Calu3 (cell line): ENCODE data around the gene NCKAP1. TPM values are rescaled to one million over a fixed set of nuclear protein-coding genes. Genes with fewer than 3 reads are reported as not detected.

ENCODE experiments used
- BruUV-seq: library from RNA; stranded (reverse); fragments of 400-500 nt; replicated peaks from 2 replicates; lab custom pipeline; 2021; lab: Mats Ljungman, UMichigan
- CTCF ChIA-PET: fragments of 300-600 bp; sonication (Branson Sonifier 250); formaldehyde crosslinking; loops from one replicate; lab custom pipeline; 2022; ENCODE audit warnings: antibody characterized with exemption; lab: Charles Lee
- DNase-seq: peaks from one replicate; pipeline ENCODE4 v3.0.0; 2022
- H3K27ac Mint-ChIP-seq: one replicate; pipeline ENCODE4 v1.8.0; 2022; ENCODE audit warnings: mixed read lengths; ENCODE audit not compliant: unreplicated experiment
- H3K27me3 Mint-ChIP-seq: one replicate; pipeline ENCODE4 v1.8.0; 2022; ENCODE audit warnings: mixed read lengths; ENCODE audit not compliant: unreplicated experiment
- H3K36me3 Mint-ChIP-seq: one replicate; pipeline ENCODE4 v1.8.0; 2022; ENCODE audit warnings: mild to moderate bottlenecking, moderate library complexity, mixed read lengths; ENCODE audit not compliant: insufficient read depth, unreplicated experiment
- H3K4me1 Mint-ChIP-seq: one replicate; pipeline ENCODE4 v1.8.0; 2022; ENCODE audit warnings: mild to moderate bottlenecking, low read depth, mixed read lengths; ENCODE audit not compliant: unreplicated experiment
- H3K4me3 Mint-ChIP-seq: one replicate; pipeline ENCODE4 v1.8.0; 2022; ENCODE audit warnings: mild to moderate bottlenecking, low read depth, moderate library complexity, mixed read lengths; ENCODE audit not compliant: unreplicated experiment
- H3K9me3 Mint-ChIP-seq: one replicate; pipeline ENCODE4 v1.8.0; 2022; ENCODE audit warnings: low read depth, mixed read lengths; ENCODE audit not compliant: unreplicated experiment
- CTCF ChIP-seq: fragments of 200-600 bp; IDR thresholded peaks from one replicate; pipeline ENCODE4 v1.8.0; 2022; ENCODE audit warnings: antibody characterized with exemption; ENCODE audit not compliant: unreplicated experiment
- intact Hi-C: fragments of 100-400 bp; cut with micrococcal nuclease; formaldehyde crosslinking; loops from one replicate; pipeline ENCODE4 v1.10.0; 2022; ENCODE audit not compliant: unreplicated experiment
- total RNA-seq: library from RNA; stranded (reverse); gene quantifications from 2 replicates; pipeline ENCODE4 v1.2.3, GENCODE V29; 2022

Gene NCKAP1
- total RNA-seq, 1 experiment from 2014 or later: 157 TPM

GRCh38 chr2:182898718-182899117, 139.5 kb downstream of the NCKAP1 start:
- no peak overlapping the region for H3K27ac Mint-ChIP-seq
- CTCF ChIA-PET: no interaction called here
- no peaks in the 10 kb centered on the region for H3K4me1 Mint-ChIP-seq
- intact Hi-C loops: no loop called here
- DNase-seq: no peak
- no peak for TF ChIP-seq CTCF
- H3K4me3 Mint-ChIP-seq: no peak overlapping the region
- no TSS peak for BruUV-seq
- H3K9me3 Mint-ChIP-seq: no peaks in the 10 kb centered on the region
- H3K36me3 Mint-ChIP-seq: no peaks in the 10 kb centered on the region
- H3K27me3 Mint-ChIP-seq: no peaks in the 10 kb centered on the region

DNA sequence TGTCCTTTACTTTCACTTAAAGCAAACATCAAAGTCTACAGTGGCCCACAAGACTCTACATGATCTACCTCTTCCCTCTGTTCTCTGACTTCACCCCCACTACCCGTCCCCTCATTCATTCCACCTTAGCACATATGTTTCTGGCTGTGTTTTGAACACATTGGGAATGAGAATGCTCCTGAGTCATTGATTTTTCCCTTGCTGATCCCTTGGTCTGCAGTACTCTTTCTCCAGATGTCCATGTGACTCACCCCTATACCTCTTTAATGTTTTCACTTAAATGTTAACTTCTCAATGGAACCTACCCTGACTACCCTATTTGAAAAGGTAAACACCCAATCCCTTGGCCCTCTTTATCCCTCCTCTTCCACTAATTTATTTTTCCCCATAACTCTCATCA, 141.1 kb downstream of the NCKAP1 start:
- no peak overlapping the region for H3K27ac Mint-ChIP-seq
- H3K9me3 Mint-ChIP-seq: no peaks in the 10 kb centered on the region
- no peaks in the 10 kb centered on the region for H3K36me3 Mint-ChIP-seq
- CTCF ChIA-PET: no interaction called here
- no peaks in the 10 kb centered on the region for H3K4me1 Mint-ChIP-seq
- no peak for TF ChIP-seq CTCF
- BruUV-seq: no TSS peak
- H3K4me3 Mint-ChIP-seq: no peak overlapping the region
- DNase-seq: no peak
- intact Hi-C loops: no loop called here
- H3K27me3 Mint-ChIP-seq: no peaks in the 10 kb centered on the region

DNA sequence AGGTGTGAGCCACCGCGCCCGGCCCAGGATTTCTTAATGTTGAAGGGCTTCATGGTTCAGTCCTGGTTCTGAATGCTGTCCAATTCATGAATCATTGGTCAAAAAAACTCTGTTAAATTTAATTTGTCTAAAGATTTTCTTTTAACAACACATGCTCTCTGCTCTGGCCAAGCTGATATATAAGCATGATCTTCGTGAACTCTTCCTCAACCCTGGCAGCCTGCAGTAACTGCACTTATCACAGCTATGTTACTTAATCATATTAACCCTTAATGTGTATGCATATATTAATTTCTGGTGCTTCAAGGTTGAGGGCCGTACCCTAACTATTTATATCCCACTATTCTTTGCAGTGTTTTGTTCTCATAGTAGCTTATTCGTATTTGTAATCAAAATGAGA, 142.5 kb downstream of the NCKAP1 start:
- TF ChIP-seq CTCF: no peak
- Mint-ChIP-seq H3K27ac (no peak overlapping the region), H3K4me1 (no peaks in the 10 kb centered on the region), H3K36me3 (no peaks in the 10 kb centered on the region), H3K27me3 (no peaks in the 10 kb centered on the region), H3K4me3 (no peak overlapping the region), H3K9me3 (no peaks in the 10 kb centered on the region)
- intact Hi-C loops: no loop called here
- CTCF ChIA-PET: no interaction called here
- no TSS peak for BruUV-seq
- DNase-seq: no peak

GRCh38 chr2:182895169-182895568, 143.1 kb downstream of the NCKAP1 start:
- TF ChIP-seq CTCF: no peak
- no TSS peak for BruUV-seq
- no peak for DNase-seq
- intact Hi-C loops: no loop called here
- H3K4me3 Mint-ChIP-seq: no peak overlapping the region
- no peak overlapping the region for H3K27ac Mint-ChIP-seq
- no peaks in the 10 kb centered on the region for H3K9me3 Mint-ChIP-seq
- no peaks in the 10 kb centered on the region for H3K4me1 Mint-ChIP-seq
- no peaks in the 10 kb centered on the region for H3K36me3 Mint-ChIP-seq
- CTCF ChIA-PET: no interaction called here
- H3K27me3 Mint-ChIP-seq: no peaks in the 10 kb centered on the region
